ENCODE measurements around the gene TBC1D3G.
"Not testable (repeated sequence)": the region's sequence is repeated elsewhere in the genome, so short reads cannot be mapped to it uniquely, and the experiment has no call there.

Gene TBC1D3G

DNA sequence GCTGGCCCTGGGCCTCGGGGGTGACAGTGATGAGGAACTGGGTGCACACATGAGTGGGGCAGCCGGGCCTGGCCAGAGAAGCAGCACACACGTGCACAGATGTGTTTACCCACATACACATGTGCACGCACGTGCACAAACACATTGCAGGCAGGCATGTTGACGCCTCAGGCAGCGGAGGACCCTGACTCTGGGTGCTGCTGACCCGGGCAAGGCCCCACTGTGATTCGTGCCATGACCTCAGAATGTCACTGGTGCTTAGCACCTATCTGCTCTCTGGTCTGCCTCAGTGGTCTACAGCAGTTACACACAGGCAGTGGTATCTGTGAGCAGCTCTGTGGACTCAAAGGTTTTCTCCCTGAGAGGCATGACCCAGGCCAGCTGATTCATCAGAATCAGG lies at the start of gene TBC1D3G:
Gene TBC1D3G (plus strand): TSS at position 301 of the 400 bp plus-strand sequence. CDS start 1,528 bp downstream, outside the sequence.
- in situ Hi-C loops (cut with MboI; ENCODE audit: low sequenced_read_pairs) = not testable (repeated sequence)

DNA sequence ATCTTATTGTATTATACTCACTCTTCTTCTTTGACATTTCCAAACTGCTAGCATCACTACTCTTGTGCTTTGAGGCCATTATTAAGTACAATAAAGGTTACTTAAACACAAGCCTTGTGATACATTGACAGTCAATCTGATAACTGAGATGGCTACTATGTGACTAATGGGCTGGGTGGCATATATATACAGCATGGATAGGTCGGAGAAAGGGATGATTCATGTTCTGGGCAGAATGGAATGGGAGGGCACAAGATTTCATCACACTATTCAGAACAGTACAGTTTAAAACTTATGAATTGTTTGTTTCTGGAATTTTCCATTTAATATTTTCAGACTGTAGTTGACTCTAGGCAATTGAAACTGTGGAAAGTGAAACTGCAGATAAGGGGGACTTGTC lies 40.4 kb upstream of the TBC1D3G start:
- in situ Hi-C loops (cut with MboI; ENCODE audit: low sequenced_read_pairs) = not testable (repeated sequence)

DNA sequence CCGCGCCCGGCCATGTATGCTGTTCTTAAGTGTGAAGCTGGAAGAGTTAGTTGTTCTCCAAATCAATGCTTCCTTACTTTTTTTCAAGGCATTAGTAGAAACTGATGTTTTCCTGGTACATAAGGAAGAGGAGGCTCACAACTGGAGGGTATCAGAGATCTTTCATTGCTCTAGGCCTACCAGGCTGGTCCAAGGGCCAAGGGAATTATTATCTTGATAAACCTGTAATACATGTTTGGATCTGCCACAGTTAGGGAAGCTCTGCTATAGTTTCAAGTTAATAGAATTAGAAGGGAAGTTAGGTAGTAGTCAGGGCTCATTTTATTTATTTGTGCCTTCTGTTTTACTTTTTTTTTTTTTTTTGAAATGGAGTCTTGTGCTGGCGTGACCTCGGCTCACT lies 39.5 kb upstream of the TBC1D3G start:
- in situ Hi-C loops (cut with MboI; ENCODE audit: low sequenced_read_pairs) = not testable (repeated sequence)

DNA sequence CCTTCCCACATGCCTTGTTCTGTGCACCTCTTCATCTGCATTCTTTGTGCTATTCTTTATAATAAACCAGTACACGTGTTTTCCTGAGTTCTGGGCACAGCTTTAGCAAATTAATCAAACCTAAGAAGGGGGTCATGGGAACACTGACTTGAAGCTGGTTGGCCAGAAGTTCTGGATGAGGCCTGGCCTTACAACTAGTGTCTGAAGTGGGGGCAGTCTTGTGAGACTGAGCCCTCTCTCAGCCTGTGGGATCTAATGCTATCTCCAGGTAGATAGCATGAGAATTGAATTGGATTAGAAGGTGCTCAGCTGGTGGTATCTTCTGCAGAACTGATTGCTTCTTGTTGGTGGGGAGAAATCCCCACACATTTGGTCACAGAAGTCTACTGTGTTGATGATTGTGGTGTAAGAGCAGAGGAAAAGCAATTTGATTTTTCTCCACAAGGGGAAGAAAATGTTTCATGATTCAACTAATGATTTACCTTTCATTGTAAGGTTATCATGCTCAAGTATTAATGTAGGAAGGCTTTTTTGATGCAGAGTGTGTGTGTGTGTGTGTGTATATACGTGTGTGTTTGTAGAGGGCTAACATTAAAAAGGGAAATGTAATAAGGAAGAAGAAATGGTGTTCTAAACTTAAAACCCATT lies 33.6 kb upstream of the TBC1D3G start:
- in situ Hi-C loops (cut with MboI; ENCODE audit: low sequenced_read_pairs) = not testable (repeated sequence)

DNA sequence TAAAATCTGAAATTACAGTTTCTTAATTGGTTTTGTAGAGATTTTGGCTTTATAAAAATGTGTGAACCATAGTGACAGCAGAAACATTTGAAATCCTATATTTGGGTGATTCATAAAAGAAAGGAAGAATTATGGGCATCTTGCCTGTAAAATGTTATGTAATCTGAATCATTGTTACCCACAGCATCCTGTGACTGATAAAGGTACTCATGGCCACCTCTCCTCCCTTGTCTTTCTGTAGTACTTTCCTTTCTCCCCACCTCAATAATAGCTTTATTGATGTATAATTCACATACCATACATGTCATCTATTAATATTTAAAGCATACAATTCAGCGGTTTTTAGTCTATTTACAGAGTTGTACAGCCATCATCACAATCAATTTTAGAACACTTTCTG lies 28.5 kb upstream of the TBC1D3G start:
- in situ Hi-C loops (cut with MboI; ENCODE audit: low sequenced_read_pairs) = not testable (repeated sequence)

DNA sequence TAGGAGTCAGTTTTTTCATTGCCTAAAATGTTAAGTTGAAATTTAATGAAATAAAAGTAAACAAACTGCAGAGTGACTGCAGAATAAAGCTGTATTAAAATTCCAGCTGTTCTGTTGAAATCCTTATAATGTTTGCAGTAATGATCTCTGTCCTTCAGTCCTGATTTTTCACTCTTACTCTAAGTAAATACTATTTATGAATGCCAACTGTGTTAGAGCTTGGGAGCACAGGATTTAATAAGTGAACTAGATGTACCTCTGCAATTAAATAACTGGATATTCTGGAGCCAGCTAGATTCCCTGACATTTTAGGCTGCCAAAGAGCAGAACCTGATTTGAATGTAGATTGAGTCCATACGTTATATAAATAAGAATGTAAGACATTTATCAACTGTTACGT lies 7.9 kb upstream of the TBC1D3G start:
- in situ Hi-C loops (cut with MboI; ENCODE audit: low sequenced_read_pairs) = not testable (repeated sequence)

DNA sequence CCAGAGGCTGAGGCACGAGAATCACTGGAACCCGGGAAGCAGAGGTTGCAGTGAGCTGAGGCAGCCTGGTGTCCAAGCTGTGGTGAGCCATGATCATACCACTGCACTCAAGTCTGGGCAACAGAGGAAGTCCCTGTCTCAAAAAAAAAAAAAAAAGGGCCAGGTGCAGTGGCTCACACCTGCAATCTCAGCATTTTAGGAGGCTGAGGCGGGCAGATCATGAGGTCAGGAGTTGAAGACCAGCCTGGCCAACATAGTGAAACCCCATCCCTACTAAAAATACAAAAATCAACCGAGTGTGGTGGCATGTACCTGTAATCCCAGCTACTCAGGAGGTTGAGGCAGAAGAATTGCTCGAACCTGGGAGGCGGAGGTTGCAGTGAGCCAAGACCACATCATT lies 38.8 kb downstream of the TBC1D3G start:
- in situ Hi-C loops (cut with MboI; ENCODE audit: low sequenced_read_pairs) = not testable (repeated sequence)

DNA sequence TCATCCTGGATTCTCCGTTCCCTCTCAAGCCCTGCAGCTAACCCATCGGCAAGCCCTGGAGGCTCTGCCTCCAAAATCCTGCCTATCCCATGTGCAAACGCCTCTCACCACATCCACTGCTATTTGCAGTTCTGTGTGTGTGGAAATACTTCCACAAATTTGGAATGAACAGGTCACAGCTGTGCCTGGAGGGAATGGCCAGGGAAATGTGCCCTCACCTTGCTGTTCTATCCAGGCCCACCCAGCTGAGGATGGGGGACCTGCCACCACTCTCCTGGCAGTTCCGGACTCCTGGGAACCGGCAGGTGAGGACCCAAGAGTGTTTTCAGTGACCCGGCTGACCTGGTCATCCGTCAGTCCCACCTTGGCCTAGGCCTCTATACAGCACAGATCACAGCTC lies 52.3 kb downstream of the TBC1D3G start:
- in situ Hi-C loops (cut with MboI; ENCODE audit: low sequenced_read_pairs) = not testable (repeated sequence)
